Measurements from ENCODE around the gene NLRC5.
"Not testable (repeated sequence)": the region's sequence is repeated elsewhere in the genome, so short reads cannot be mapped to it uniquely, and the experiment has no call there.

NLRC5 gene

DNA sequence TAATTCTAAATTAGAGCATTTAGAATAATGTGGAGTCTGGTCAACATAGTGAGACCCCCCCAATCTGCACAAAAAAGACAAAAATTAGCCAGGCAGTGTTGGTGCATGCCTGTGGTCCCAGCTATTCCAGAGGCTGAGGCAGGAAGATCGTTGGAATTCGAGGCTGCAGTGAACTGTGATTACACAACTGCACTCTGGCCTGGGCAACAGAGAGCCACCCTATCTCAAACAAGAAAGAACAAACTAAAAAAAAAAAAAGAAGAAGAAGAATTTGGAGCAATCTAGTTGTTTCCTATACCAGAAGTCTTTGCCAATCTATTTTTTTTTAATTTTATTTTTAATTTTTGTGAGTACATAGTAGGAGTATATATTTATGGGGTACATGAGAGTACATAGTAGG lies 21.6 kb upstream of the NLRC5 start:
- no peaks in the 10 kb centered on the region for H3K9me3 Mint-ChIP-seq
- no peak overlapping the region for H3K27ac Mint-ChIP-seq
- H3K4me1 Mint-ChIP-seq: peaks cover 23% of the 10 kb centered on the region
- CTCF ChIA-PET: no interaction called here
- H3K27me3 Mint-ChIP-seq: peaks cover 21% of the 10 kb centered on the region
- no peak for DNase-seq
- H3K36me3 Mint-ChIP-seq: no peaks in the 10 kb centered on the region
- H3K4me3 Mint-ChIP-seq: no peak overlapping the region

DNA sequence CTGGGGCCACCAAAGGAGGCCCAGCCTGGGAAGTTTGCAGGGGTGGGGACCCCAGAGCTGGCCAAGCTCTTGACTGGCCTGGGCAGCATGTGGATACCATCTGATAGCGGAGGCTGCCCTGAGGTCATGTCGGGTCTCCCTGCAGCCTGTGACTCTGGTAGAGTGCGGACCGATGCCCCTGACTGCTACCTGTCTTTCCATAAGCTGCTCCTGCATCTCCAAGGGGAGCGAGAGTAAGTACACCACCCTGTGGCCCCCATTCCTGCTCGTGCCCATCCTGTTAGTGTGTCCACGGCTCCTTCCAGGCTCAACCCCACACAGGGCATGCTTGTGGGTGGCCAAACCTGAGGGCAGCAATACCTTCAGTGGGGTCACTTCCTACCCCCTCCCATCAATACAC lies 19.6 kb upstream of the NLRC5 start:
- H3K4me1 Mint-ChIP-seq: peaks cover 30% of the 10 kb centered on the region
- CTCF ChIA-PET: interaction anchor here (0.6 to 3.8 kb wide), 4 partner anchors 19 to 138 kb away, joined by 3 to 12 read pairs (median 3); no protein-coding TSS in a partner anchor
- peaks cover 22% of the 10 kb centered on the region for H3K27me3 Mint-ChIP-seq
- no peak for DNase-seq
- H3K27ac Mint-ChIP-seq: no peak overlapping the region
- H3K4me3 Mint-ChIP-seq: no peak overlapping the region
- H3K36me3 Mint-ChIP-seq: no peaks in the 10 kb centered on the region
- no peaks in the 10 kb centered on the region for H3K9me3 Mint-ChIP-seq

DNA sequence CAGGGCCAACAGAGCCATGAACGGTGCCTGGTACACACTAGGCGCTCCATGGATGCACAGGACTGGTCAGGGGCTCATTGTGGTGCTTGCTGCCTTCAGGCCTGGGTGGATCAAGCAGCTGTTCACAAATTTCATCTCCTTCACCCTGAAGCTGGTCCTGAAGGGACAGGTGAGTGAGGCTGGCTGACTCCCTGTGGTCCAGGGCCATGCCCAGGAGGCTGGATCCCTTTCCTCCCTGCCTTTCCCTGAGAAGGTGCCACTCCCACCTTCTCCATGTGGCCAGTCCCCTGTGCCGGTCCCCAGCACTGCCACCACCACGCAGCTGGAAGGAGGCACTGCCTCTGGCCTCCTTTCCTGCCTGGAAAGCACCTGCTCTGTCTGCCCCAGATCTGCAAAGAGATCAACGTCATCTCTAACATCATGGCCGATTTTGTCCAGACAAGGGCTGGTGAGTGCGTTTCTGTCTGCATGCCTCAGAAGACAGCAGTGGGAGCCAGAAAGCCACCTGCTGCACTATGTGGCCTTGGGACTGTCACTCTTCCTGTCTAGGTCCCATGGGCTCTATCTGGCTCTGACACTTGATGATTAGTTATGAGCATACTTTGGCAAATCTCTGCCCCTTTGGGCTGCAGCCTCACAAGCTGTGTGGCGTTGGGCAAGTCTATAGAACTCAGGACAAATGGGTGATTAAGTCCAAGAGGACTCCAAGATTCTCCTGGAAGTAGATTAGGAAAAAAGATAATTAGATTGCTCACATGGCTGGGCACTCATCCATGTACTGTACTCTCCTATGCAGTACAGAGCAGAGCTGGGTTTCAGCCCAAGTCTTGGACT lies 18.2 kb upstream of the NLRC5 start:
- Mint-ChIP-seq H3K27ac (no peak overlapping the region), H3K27me3 (peaks cover 22% of the 10 kb centered on the region), H3K4me1 (peaks cover 30% of the 10 kb centered on the region), H3K4me3 (no peak overlapping the region), H3K36me3 (no peaks in the 10 kb centered on the region), H3K9me3 (no peaks in the 10 kb centered on the region)
- CTCF ChIA-PET: interaction anchor here (0.6 to 3.8 kb wide), 3 partner anchors 20 to 68 kb away, joined by 4 to 12 read pairs (median 4); no protein-coding TSS in a partner anchor
- no peak for DNase-seq

DNA sequence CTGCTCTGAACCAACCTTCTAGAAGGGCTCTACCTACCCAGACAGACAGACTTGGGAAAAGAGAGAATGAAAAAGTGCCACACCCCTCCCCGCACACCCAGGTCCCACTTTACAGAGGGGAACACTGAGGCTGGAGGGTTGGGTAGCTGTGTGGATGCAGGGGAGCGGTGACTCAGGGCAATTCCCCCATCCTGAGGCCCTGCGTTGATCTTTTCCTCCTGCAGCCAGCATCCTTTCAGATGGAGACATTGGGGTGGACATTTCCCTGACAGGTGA lies 17.7 kb upstream of the NLRC5 start:
- no peaks in the 10 kb centered on the region for H3K9me3 Mint-ChIP-seq
- no peak overlapping the region for H3K4me3 Mint-ChIP-seq
- no peak for DNase-seq
- H3K36me3 Mint-ChIP-seq: no peaks in the 10 kb centered on the region
- no peak overlapping the region for H3K27ac Mint-ChIP-seq
- peaks cover 22% of the 10 kb centered on the region for H3K27me3 Mint-ChIP-seq
- peaks cover 30% of the 10 kb centered on the region for H3K4me1 Mint-ChIP-seq
- CTCF ChIA-PET: interaction anchor here (0.5 to 3.8 kb wide), 3 partner anchors 18 to 67 kb away, joined by 3 to 12 read pairs (median 4); partner anchors contain the start of gene NLRC5

DNA sequence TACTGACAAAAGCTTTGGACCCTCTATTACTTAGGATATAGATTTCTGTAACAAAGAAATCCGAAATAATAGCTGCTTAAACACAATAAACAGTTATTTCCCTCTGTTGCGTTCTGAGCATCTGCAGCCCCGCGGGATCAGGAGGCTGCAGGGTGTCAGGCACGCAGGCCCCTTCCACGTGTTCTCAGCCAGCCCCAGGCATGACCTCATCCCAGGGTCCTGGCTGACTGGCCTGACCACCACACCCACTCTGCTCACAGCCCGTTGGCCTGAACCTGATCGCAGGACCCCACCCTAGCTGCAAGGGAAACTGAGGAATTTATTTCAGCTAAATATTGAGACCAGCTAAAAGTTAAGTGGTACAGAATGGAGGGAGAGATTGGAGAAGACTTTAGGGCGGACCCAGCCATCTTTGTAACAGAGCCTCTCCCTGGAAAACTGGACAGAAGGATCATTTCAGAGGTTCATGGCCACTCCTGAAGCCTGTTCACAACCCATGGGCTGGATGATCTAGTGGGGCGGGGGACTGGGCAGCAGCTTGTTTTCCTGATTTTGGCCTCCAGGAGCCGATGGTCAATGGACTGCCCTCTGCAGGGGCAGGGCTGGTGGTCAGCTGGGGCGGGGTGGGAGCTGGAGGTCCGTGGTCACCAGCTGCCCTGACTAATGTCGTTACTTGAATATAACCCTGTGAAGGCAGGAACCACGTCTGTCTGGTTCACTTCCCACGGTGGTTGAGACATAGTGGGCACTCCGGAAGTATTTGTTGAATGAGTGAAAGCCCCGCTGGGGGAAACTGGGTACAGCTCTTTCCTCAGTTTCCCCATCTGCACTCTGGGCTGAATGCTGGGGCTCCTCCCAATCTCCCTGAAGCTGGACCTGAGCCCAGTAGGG lies 16.7 kb upstream of the NLRC5 start:
- Mint-ChIP-seq H3K27ac (no peak overlapping the region), H3K36me3 (peaks cover 3% of the 10 kb centered on the region), H3K4me3 (no peak overlapping the region), H3K9me3 (no peaks in the 10 kb centered on the region), H3K27me3 (peaks cover 22% of the 10 kb centered on the region), H3K4me1 (peaks cover 30% of the 10 kb centered on the region)
- CTCF ChIA-PET: interaction anchor here (1.3 to 3.8 kb wide), 2 partner anchors 10 to 21 kb away, joined by 3 to 12 read pairs; no protein-coding TSS in a partner anchor
- DNase-seq: no peak

DNA sequence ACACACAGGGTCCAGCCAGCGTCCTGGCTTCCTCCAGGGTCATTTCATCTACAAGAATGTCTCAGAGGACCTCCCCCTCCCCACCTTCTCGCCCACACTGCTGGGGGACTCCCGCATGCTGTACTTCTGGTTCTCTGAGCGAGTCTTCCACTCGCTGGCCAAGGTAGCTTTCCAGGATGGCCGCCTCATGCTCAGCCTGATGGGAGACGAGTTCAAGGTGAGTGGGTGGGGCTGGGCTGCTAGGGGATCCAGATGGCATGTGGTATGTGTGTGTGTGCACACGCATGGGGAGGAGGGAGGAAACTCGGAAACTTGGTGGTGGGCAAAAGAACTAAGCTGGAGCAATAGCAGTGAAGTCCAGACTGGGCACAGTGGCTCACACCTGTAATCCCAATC lies 16.1 kb upstream of the NLRC5 start:
- H3K4me1 Mint-ChIP-seq: peaks cover 30% of the 10 kb centered on the region
- no peaks in the 10 kb centered on the region for H3K9me3 Mint-ChIP-seq
- H3K36me3 Mint-ChIP-seq: peaks cover 3% of the 10 kb centered on the region
- H3K27ac Mint-ChIP-seq: no peak overlapping the region
- CTCF ChIA-PET: interaction anchor here (1.3 to 3.8 kb wide), 2 partner anchors 9 to 22 kb away, joined by 3 to 12 read pairs; no protein-coding TSS in a partner anchor
- DNase-seq: no peak
- peaks cover 22% of the 10 kb centered on the region for H3K27me3 Mint-ChIP-seq
- no peak overlapping the region for H3K4me3 Mint-ChIP-seq

DNA sequence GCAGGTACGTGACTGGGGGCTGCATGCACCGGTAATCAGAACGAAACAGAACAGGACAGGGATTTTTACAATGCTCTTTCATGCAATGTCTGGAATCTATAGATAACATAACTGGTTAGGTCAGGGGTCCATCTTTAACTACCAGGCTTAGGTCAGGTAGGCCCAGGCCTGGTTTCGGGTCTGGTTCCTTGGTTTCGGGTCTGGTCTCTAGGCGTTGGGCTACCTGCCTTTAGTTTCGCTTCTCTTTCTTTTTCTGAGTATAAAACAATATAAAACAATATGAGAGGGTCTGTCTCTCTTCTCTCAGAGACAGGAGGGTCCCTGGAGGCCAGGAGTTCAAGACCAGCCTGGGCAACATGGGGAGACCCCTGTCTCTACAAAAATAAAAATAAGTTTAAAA lies 15.5 kb upstream of the NLRC5 start:
- not testable (repeated sequence) for H3K9me3 Mint-ChIP-seq, H3K4me3 Mint-ChIP-seq, H3K27ac Mint-ChIP-seq, H3K36me3 Mint-ChIP-seq, DNase-seq
- Mint-ChIP-seq H3K4me1 (peaks cover 30% of the 10 kb centered on the region), H3K27me3 (peaks cover 22% of the 10 kb centered on the region)
- CTCF ChIA-PET: interaction anchor here (1.3 kb wide), 1 partner anchor 9 kb away, joined by 3 read pairs; no protein-coding TSS in a partner anchor

DNA sequence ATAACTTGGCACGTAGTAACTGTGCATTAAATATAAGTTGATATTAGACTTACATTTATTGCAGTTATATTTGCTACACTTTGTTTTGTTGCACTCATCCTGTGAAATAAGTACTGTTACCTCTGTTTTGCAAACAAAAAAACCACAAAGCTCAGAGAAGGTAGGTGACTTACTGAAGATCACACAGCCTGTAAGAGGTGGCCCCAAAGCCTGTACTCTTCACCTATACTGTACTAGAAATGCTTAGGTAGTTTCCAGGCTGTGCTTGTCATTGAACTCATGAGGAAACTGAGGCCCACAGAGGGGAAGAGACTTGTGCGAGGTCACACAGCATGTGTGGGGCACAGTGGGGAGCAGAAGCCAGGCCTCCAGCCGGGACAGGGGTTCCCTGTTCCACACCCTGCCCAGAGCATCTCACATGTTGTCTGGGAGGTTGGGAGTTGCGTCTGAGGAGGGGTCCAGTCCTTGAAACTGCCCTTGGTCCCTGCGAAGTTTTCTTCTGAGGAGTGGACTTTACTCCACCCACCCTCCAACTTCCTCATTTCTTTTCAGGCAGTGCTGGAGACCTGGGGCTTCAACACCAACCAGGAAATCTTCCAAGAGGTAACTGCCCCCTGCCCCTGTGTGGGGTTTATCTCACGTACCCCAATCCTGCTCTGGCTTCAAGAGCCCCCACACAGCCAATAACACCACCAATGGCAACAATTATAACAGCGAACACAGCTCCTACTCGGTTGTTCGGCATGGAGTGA lies 14.6 kb upstream of the NLRC5 start:
- Mint-ChIP-seq H3K4me1 (peaks cover 30% of the 10 kb centered on the region), H3K9me3 (no peaks in the 10 kb centered on the region), H3K36me3 (peaks cover 3% of the 10 kb centered on the region), H3K27ac (no peak overlapping the region), H3K4me3 (no peak overlapping the region), H3K27me3 (peaks cover 15% of the 10 kb centered on the region)
- DNase-seq: no peak
- CTCF ChIA-PET: interaction anchor here (1.8 to 2.4 kb wide), 2 partner anchors 10 to 67 kb away, joined by 3 to 19 read pairs; no protein-coding TSS in a partner anchor

DNA sequence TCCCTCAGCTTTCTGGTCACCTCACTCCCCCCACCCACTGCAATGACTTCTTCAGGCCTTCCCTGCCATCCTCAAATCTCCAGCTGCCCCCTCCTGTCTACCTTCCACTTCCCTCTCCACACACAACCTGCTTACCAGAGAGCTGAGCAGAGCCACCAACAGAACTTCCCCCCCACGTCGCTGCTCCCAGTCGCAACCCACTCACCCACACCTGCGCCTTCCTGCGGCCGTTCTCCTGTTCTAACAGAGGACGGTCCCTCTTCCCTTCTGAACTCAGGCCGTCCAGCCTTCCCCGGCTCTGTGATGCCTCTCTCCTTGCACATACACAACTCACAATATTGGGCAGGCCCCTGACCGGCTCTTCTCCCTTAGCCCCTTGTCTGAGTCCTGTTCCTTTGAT lies 13.6 kb upstream of the NLRC5 start:
- DNase-seq: no peak
- peaks cover 8% of the 10 kb centered on the region for H3K27me3 Mint-ChIP-seq
- H3K4me1 Mint-ChIP-seq: peaks cover 31% of the 10 kb centered on the region
- H3K9me3 Mint-ChIP-seq: no peaks in the 10 kb centered on the region
- peak overlapping the region; percentile 21 for H3K27ac Mint-ChIP-seq
- CTCF ChIA-PET: interaction anchor here (1.8 to 2.4 kb wide), 2 partner anchors 11 to 66 kb away, joined by 3 to 19 read pairs; no protein-coding TSS in a partner anchor
- H3K36me3 Mint-ChIP-seq: peaks cover 6% of the 10 kb centered on the region
- H3K4me3 Mint-ChIP-seq: no peak overlapping the region

DNA sequence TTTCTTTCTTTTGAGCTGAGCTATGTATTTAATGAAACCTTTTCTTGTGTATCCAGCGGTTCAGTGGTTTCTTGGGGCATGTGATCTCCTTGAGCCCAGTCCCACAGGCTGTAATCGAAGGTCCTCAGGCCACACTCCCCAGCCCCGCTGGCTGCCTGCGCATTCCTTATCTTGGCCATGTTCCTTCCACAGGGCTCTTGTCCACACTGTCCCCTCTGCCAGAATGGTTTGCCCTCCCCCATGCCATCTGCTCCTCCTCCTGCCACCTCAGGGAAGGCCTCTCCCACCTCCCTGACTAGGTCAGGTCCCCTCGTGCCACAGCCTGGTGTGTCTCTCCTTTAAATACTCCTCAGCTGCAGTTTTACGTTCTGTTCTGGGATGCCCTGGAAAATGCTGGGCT lies 12.1 kb upstream of the NLRC5 start:
- DNase-seq: no peak
- no peak overlapping the region for H3K4me3 Mint-ChIP-seq
- peaks cover 46% of the 10 kb centered on the region for H3K4me1 Mint-ChIP-seq
- peak overlapping the region; percentile 37 for H3K27ac Mint-ChIP-seq
- no peaks in the 10 kb centered on the region for H3K9me3 Mint-ChIP-seq
- CTCF ChIA-PET: interaction anchor here (2.2 kb wide), 1 partner anchor 13 kb away, joined by 10 read pairs; no protein-coding TSS in a partner anchor
- peaks cover 5% of the 10 kb centered on the region for H3K27me3 Mint-ChIP-seq
- H3K36me3 Mint-ChIP-seq: peaks cover 20% of the 10 kb centered on the region

DNA sequence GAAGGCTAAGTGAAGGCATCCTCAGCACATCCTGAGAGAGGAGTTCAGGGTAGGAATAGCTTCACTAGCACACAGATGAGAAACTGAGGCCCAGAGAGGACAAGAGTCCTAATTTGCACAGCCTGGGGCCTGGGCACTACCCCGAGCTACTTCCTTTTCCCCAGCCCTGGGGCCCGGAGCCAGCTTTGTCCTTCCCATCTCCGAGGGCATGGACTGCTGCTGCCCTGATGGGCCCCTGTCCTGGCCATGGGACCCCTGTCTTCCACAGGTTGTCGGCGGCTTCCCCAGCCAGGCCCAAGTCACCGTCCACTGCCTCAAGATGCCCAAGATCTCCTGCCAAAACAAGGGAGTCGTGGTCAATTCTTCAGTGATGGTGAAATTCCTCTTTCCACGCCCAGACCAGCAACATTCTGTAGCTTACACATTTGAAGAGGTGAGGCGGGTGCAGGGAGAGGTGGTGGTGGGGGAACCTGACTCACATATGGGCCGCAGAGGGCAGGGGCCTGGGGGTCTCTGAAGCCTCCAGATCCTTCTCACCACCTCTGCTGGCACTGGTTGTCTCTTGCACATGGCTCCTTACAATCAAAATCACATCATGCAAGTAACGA lies 11.4 kb upstream of the NLRC5 start:
- Mint-ChIP-seq H3K27me3 (no peaks in the 10 kb centered on the region), H3K9me3 (no peaks in the 10 kb centered on the region), H3K4me3 (no peak overlapping the region), H3K36me3 (peaks cover 27% of the 10 kb centered on the region), H3K27ac (no peak overlapping the region), H3K4me1 (peaks cover 52% of the 10 kb centered on the region)
- CTCF ChIA-PET: interaction anchor here (2.2 kb wide), 1 partner anchor 14 kb away, joined by 10 read pairs; no protein-coding TSS in a partner anchor
- no peak for DNase-seq

DNA sequence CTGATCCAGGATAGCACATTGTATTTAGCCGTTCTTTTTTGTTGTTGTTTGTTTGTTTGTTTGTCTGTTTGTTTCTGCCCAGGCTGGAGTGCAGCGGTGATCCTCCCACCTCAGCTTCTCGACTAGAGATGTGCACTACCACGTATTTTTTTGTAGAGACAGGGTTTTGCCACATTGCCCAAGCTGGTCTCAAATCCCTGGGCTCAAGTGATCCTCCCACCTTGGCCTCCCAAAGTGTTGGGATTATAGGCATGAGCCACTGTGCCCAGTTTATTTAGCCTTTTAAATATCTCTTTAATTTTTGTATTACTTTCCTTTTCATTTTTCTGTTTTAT lies 9.2 kb upstream of the NLRC5 start:
- H3K27ac Mint-ChIP-seq: no peak overlapping the region

More for the DNA sequence above, 9.2 kb upstream of the NLRC5 start:
- Mint-ChIP-seq H3K36me3 (peaks cover 42% of the 10 kb centered on the region), H3K4me3 (no peak overlapping the region), H3K27me3 (no peaks in the 10 kb centered on the region), H3K4me1 (peaks cover 54% of the 10 kb centered on the region), H3K9me3 (no peaks in the 10 kb centered on the region)
- DNase-seq: no peak
- CTCF ChIA-PET: no interaction called here
